ENCODE measurements around the gene EYS.

DNA sequence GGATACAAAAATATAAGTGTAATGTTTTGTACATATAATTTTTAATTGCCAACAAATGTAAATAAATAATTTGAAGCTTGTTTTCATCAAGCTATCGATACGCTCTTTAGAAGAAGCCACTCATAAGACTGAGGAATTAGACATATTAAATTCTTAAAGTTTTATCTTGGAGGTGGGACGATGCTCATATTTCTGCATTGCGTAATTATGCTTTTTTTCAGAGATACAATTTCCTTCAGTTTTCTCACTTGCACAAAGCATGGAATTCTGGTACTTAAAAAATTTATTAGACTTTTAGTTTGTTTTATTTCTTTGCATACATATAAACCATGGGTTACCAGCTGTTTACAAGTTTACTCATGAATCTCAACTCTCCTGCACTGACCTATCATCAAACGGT lies 980.0 kb downstream of the EYS start:
- TF ChIP-seq, protein P1, sequence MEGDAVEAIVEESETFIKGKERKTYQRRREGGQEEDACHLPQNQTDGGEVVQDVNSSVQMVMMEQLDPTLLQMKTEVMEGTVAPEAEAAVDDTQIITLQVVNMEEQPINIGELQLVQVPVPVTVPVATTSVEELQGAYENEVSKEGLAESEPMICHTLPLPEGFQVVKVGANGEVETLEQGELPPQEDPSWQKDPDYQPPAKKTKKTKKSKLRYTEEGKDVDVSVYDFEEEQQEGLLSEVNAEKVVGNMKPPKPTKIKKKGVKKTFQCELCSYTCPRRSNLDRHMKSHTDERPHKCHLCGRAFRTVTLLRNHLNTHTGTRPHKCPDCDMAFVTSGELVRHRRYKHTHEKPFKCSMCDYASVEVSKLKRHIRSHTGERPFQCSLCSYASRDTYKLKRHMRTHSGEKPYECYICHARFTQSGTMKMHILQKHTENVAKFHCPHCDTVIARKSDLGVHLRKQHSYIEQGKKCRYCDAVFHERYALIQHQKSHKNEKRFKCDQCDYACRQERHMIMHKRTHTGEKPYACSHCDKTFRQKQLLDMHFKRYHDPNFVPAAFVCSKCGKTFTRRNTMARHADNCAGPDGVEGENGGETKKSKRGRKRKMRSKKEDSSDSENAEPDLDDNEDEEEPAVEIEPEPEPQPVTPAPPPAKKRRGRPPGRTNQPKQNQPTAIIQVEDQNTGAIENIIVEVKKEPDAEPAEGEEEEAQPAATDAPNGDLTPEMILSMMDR (IDR thresholded peaks at IDR 0.05; ENCODE audit: low read depth, low read length, missing input control), result no peak
- no peak for TF ChIP-seq TAF1 (conservative IDR thresholded peaks at IDR 0.05)
- no peak for TF ChIP-seq JUND (IDR thresholded peaks at IDR 0.05)
- TF ChIP-seq RAD21 (IDR thresholded peaks at IDR 0.05), result no peak
- TF ChIP-seq, protein P2, sequence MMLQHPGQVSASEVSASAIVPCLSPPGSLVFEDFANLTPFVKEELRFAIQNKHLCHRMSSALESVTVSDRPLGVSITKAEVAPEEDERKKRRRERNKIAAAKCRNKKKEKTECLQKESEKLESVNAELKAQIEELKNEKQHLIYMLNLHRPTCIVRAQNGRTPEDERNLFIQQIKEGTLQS (IDR thresholded peaks at IDR 0.05), result no peak
